Spinal cord (tissue), 10 donors: ENCODE data around the gene ZMIZ2. TPM values are rescaled to one million over a fixed set of nuclear protein-coding genes. Genes with fewer than 3 reads are reported as not detected.

Experiments
- DNase-seq, 6 donors: peaks; one replicate each; pipeline versions ENCODE4 v3.0.0 to v3.0.0-alpha.2; 2013 to 2015; ENCODE audit warnings: low spot score in 6 of 6, low read depth in 4 of 6
- H3K27ac ChIP-seq: one replicate; pipeline ENCODE4 v1.5.1; 2013; ENCODE audit warnings: low read depth, low read length, control low read depth
- H3K27me3 ChIP-seq: one replicate; pipeline ENCODE4 v1.6.1; 2013; ENCODE audit warnings: low read length; ENCODE audit not compliant: control insufficient read depth, insufficient read depth
- H3K36me3 ChIP-seq: one replicate; pipeline ENCODE4 v1.6.1; 2013; ENCODE audit warnings: low read length; ENCODE audit not compliant: control insufficient read depth, insufficient read depth
- H3K4me1 ChIP-seq: one replicate; pipeline ENCODE4 v1.6.1; 2013; ENCODE audit warnings: low read length; ENCODE audit not compliant: control insufficient read depth, insufficient read depth
- H3K4me3 ChIP-seq: one replicate; pipeline ENCODE4 v1.5.1; 2013; ENCODE audit warnings: low read depth, low read length, control low read depth
- H3K9me3 ChIP-seq: one replicate; pipeline ENCODE4 v1.6.1; 2013; ENCODE audit warnings: low read length; ENCODE audit not compliant: control insufficient read depth, insufficient read depth
- WGBS: methylation state at CpG from one replicate; pipeline ENCODE4 v1.1.5; 2013; ENCODE audit warnings: missing lambda C conversion rate; ENCODE audit not compliant: insufficient coverage; 5-methylcytosine and 5-hydroxymethylcytosine counted together
- polyA plus RNA-seq, 2 donors: library from polyadenylated mRNA; unstranded; fragments of 120-200 nt; gene quantifications; one replicate each; pipeline ENCODE4 v1.2.1, GENCODE V29; 2013; ENCODE audit not compliant: insufficient read length in 2 of 2
- total RNA-seq, 2 donors: library from RNA; depleted of rRNA in 1 of 2; stranded (reverse); fragments of 120-200 nt in 1 of 2; fragments of >200 nt in 1 of 2; gene quantifications; one replicate each; pipeline versions ENCODE4 v1.2.3 to v1.2.4, GENCODE V29; 2013 to 2014
- donor health status: healthy.

Gene ZMIZ2
- total and polyA plus RNA-seq, 4 donors: 11.6 to 137 (median 63.5) TPM

- Histone ChIP-seq H3K27me3 (no peaks in the 10 kb centered on the region), H3K36me3 (peaks cover 38% of the 10 kb centered on the region), H3K27ac (no peak overlapping the region), H3K4me3 (no peak overlapping the region), H3K4me1 (no peaks in the 10 kb centered on the region), H3K9me3 (no peaks in the 10 kb centered on the region)
- DNase-seq: no peak
- 89% methylated on average over 18 of the region's 19 CpGs for WGBS
These were observed 39.4 kb upstream of the ZMIZ2 start for GRCh38 chr7:44709011-44709915.

- no peaks in the 10 kb centered on the region for H3K4me1 ChIP-seq
- WGBS: 88% methylated on average over 8 of the region's 10 CpGs
- no peak for DNase-seq
- no peak overlapping the region for H3K4me3 ChIP-seq
- H3K36me3 ChIP-seq: peaks cover 38% of the 10 kb centered on the region
- H3K9me3 ChIP-seq: no peaks in the 10 kb centered on the region
- H3K27ac ChIP-seq: no peak overlapping the region
- no peaks in the 10 kb centered on the region for H3K27me3 ChIP-seq
These were observed 38.6 kb upstream of the ZMIZ2 start for GRCh38 chr7:44709945-44710596.

GRCh38 chr7:44711528-44711927 lies 37.1 kb upstream of the ZMIZ2 start:
- Histone ChIP-seq H3K27me3 (no peaks in the 10 kb centered on the region), H3K4me3 (no peak overlapping the region), H3K27ac (no peak overlapping the region), H3K4me1 (no peaks in the 10 kb centered on the region), H3K9me3 (no peaks in the 10 kb centered on the region), H3K36me3 (peaks cover 36% of the 10 kb centered on the region)
- 67% methylated on average over 5 of the region's 5 CpGs for WGBS
- DNase-seq: no peak

- Histone ChIP-seq H3K27ac (no peak overlapping the region), H3K4me1 (no peaks in the 10 kb centered on the region), H3K4me3 (no peak overlapping the region), H3K9me3 (no peaks in the 10 kb centered on the region), H3K36me3 (peaks cover 31% of the 10 kb centered on the region), H3K27me3 (no peaks in the 10 kb centered on the region)
- 75% methylated on average over 5 of the region's 5 CpGs for WGBS
- no peak for DNase-seq
These were observed 36.6 kb upstream of the ZMIZ2 start for GRCh38 chr7:44712012-44712411.

- no CpG with 5 or more reads among the region's 2 CpGs for WGBS
- H3K36me3 ChIP-seq: peaks cover 20% of the 10 kb centered on the region
- H3K4me3 ChIP-seq: no peak overlapping the region
- no peaks in the 10 kb centered on the region for H3K4me1 ChIP-seq
- H3K27me3 ChIP-seq: no peaks in the 10 kb centered on the region
- no peak overlapping the region for H3K27ac ChIP-seq
- H3K9me3 ChIP-seq: no peaks in the 10 kb centered on the region
- DNase-seq: no peak
These were observed 35.5 kb upstream of the ZMIZ2 start for GRCh38 chr7:44713141-44713540.

GRCh38 chr7:44713680-44714335 lies 34.8 kb upstream of the ZMIZ2 start:
- Histone ChIP-seq H3K4me3 (no peak overlapping the region), H3K4me1 (no peaks in the 10 kb centered on the region), H3K9me3 (no peaks in the 10 kb centered on the region), H3K36me3 (peaks cover 13% of the 10 kb centered on the region), H3K27me3 (no peaks in the 10 kb centered on the region), H3K27ac (no peak overlapping the region)
- no peak for DNase-seq
- 78% methylated on average over 5 of the region's 7 CpGs for WGBS

- no peaks in the 10 kb centered on the region for H3K4me1 ChIP-seq
- 100% methylated on average over 1 of the region's 3 CpGs for WGBS
- H3K27ac ChIP-seq: no peak overlapping the region
- no peak overlapping the region for H3K4me3 ChIP-seq
- H3K36me3 ChIP-seq: no peaks in the 10 kb centered on the region
- no peak for DNase-seq
- H3K27me3 ChIP-seq: no peaks in the 10 kb centered on the region
- peaks cover 2% of the 10 kb centered on the region for H3K9me3 ChIP-seq
These were observed 32.4 kb upstream of the ZMIZ2 start for GRCh38 chr7:44716205-44716604.

- Histone ChIP-seq H3K27me3 (no peaks in the 10 kb centered on the region), H3K4me3 (no peak overlapping the region), H3K27ac (no peak overlapping the region), H3K4me1 (no peaks in the 10 kb centered on the region), H3K9me3 (peaks cover 2% of the 10 kb centered on the region), H3K36me3 (no peaks in the 10 kb centered on the region)
- 72% methylated on average over 4 of the region's 4 CpGs for WGBS
- no peak for DNase-seq
These were observed 28.3 kb upstream of the ZMIZ2 start for GRCh38 chr7:44720301-44720700.

- H3K4me3 ChIP-seq: no peak overlapping the region
- H3K36me3 ChIP-seq: no peaks in the 10 kb centered on the region
- peaks cover 2% of the 10 kb centered on the region for H3K9me3 ChIP-seq
- H3K27ac ChIP-seq: no peak overlapping the region
- no peaks in the 10 kb centered on the region for H3K4me1 ChIP-seq
- DNase-seq: no peak
- 94% methylated on average over 4 of the region's 4 CpGs for WGBS
- no peaks in the 10 kb centered on the region for H3K27me3 ChIP-seq
These were observed 24.4 kb upstream of the ZMIZ2 start for GRCh38 chr7:44724276-44724675.
